GM12874 (cell line): Measurements from ENCODE around the gene AXIN1.

Experiments
- TF ChIP-seq, protein P1 (sequence below): IDR thresholded peaks from 2 replicates; pipeline ENCODE4 v1.5.1; 2011; ENCODE audit warnings: low read depth, mild to moderate bottlenecking, control low read depth, low read length, moderate library complexity; ENCODE audit not compliant: insufficient read depth

AXIN1 gene

DNA sequence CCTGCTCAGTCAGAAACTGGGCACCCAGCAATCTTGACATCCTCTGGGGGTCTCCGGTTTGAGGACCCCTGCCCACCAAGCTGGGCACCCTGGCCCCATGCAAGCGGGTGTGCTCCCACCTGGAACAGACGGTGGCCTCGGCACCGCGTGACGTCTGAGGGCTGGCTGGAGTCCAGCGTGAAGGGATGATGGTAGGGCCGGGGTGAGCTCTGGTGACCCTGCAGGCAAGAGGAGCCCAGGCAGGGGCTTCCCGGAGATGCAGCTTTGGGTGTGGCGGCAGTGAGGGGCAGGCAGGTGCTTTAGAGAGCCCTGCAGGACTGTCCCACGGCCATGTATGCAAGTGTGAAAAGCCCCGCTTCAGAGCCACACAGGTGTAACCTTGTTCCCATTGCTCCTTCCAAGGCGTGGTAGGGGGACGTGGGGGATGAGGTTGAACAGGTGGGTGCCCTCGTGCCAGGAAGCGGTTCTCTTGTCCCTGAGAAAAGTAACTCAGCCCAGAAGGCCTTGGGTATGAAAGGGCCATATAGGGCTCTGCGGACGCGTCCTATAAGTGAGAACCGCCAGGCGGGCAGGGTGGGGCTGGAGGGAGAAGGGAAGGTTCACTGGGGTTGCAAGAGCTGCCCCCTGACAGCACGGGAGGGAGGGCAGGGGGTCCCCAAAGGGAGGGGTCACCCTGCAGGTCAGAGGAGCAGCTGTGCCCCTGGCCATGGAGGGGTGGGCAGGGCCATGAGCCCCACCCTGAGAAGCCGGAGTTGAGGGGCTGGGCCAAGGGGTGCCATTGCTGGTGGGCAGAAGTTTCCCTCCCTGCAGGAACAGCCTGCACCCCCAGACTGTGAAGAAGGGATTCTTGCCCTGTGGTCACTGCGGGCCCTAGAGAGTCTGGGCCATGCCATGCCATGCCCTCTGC lies 86.0 kb downstream of the AXIN1 start:
- TF ChIP-seq, protein P1, sequence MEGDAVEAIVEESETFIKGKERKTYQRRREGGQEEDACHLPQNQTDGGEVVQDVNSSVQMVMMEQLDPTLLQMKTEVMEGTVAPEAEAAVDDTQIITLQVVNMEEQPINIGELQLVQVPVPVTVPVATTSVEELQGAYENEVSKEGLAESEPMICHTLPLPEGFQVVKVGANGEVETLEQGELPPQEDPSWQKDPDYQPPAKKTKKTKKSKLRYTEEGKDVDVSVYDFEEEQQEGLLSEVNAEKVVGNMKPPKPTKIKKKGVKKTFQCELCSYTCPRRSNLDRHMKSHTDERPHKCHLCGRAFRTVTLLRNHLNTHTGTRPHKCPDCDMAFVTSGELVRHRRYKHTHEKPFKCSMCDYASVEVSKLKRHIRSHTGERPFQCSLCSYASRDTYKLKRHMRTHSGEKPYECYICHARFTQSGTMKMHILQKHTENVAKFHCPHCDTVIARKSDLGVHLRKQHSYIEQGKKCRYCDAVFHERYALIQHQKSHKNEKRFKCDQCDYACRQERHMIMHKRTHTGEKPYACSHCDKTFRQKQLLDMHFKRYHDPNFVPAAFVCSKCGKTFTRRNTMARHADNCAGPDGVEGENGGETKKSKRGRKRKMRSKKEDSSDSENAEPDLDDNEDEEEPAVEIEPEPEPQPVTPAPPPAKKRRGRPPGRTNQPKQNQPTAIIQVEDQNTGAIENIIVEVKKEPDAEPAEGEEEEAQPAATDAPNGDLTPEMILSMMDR: no peak

DNA sequence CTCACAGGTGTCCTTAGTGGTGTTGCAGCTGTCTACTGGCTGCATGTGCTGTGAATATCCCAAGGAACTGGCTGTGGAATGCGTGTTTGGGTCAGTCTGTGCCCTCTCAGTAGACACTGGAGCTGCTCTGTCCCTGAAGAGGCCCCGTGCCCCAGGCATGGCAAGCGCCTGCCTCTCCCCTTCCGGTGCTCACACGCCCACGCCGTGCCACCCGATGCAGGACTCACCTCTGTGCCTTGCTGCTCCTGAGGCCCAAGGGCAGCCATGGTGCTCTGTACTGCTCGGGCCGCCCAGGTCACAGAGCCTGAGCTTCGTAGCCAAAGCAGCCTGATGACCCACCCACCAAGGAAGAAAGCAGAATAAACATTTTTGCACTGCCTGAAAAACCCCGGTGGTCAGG lies 86.8 kb downstream of the AXIN1 start:
- TF ChIP-seq, protein P1: no peak

DNA sequence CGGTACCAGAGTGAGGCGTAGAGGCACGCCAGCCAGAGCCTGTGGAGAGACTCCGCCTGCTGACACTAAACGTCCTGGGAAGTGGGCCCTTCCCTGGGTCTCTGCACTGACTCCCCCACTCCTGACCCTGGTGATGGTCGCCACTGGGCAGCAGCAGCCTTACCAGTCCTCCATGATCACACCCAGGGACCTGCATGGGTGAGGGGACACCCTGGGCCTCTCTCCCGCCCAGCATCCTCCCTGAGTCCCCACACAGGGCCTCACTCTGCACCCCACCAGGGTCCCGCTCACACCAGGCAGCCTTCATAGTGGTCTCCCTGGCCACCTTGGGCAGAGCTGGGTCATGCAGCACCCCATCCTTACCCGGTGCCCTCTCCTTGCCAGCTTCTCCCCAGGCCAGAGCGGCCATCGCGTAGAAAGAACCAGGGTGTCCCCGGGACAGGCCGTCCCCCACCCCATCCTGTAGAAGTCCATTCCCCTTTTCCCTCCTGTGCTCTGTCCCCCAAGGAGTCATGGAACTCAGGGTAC lies 87.5 kb downstream of the AXIN1 start:
- TF ChIP-seq, protein P1: no peak

DNA sequence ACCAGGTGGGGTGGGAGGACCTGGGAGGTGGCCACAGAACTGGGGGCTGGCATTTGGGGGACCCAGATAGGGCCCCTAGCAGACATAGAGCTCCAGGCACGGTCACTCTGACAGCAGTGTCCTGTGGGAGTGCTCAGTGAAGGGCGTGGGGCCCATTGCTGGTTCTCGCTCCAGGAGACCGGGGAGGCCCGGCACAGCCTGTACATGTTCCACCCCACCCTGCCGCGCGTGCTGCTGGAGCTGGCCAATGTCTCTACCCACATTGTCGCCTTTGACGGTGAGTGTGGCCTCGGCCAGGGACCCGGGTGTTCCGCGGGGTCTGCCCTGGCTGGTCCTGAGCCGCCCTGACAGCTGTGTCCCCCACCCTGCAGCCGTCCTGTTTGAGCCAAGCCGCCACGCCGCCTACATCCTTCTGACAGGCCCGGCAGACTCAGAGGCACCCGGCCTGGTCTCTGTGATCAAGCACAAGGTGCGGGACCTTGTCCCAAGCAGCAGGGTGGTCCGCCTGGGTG lies 88.0 kb downstream of the AXIN1 start:
- TF ChIP-seq, protein P1: no peak

DNA sequence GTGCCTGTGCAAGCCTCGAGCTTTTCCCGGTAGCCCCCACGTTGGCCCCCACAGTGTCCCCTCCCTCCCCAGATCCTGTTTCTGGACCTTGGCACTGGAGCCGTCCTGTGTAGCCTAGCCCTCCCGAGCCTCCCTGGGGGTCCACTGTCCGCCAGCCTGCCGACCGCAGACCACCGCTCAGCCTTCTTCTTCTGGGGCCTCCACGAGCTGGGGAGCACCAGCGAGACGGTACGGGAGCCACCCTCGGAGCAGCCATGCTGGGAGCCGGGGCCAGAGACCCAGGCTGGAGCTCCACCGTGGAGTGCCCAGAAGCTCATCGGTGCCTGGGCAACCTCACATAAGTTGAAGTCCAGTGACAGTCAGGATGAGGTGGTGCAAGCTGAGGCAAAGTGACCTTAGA lies 88.6 kb downstream of the AXIN1 start:
- TF ChIP-seq, protein P1: no peak

DNA sequence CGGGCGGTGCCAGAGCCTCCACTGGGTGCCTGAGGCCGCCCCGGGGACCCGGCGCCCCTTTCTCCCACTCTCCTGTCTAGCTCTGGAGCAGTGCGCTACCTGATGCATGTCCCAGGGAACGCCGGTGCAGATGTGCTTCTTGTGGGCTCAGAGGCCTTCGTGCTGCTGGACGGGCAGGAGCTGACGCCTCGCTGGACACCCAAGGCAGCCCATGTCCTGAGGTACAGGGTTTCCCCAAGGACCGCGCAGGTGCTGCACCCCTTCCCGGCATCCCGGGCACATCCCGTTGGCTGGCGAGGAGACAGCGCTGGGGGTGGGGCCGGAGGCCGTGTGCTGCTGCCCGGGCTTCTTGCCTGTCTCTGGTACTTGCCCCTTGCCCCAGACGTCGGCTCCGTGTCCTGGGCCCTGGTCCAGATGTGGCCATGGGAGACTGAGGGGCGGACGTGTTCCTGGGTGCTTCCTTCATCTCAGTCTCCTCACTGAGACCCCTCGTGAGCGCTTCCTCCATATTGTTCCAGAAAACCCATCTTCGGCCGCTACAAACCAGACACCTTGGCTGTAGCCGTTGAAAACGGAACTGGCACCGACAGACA lies 89.2 kb downstream of the AXIN1 start:
- TF ChIP-seq, protein P1: no peak

DNA sequence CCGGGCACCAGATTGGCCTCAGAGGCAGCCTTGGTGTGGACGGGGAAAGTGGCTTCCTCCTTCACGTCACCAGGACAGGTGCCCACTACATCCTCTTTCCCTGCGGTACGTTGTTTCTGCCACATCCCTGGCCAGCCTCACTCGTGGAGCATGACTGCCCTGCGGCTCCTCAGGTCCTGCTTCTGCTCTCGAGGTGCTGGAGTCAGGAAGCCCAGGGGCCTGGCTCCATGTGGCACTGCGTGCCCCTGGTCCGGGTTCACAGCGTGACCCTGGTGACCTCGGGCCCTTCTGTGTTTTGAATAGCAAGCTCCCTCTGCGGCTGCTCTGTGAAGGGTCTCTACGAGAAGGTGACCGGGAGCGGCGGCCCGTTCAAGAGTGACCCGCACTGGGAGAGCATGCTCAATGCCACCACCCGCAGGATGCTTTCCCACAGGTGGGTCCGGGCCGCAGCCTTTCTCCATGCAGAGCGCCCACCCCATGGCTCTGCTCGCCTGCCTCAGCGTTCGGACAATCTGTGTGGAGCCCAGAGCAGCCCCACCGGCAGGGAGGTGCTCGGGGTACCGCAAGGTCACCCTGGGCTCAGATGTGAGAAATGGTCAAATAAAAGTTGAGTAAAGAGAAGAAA lies 90.3 kb downstream of the AXIN1 start:
- TF ChIP-seq, protein P1: no peak
